Peyer's patch (tissue), 4 donors: ENCODE results near the gene PGAP3. TPM values are rescaled to one million over a fixed set of nuclear protein-coding genes. Genes with fewer than 3 reads are reported as not detected.

Experiments
- DNase-seq, 3 donors: peaks; one replicate each; pipeline ENCODE4 v3.0.0-alpha.2; 2017 to 2019
- H3K27ac ChIP-seq, 4 donors: fragments of 200-600 bp; sonication (generic); one replicate each; pipeline ENCODE4 v1.5.1; 2016 to 2019
- H3K27me3 ChIP-seq, 2 donors: fragments of 200-600 bp; sonication (generic); one replicate each; pipeline ENCODE4 v1.5.1; 2019
- H3K36me3 ChIP-seq, 3 donors: fragments of 200-600 bp; sonication (generic); one replicate each; pipeline ENCODE4 v1.5.1; 2016 to 2019
- H3K4me1 ChIP-seq, 4 donors: fragments of 200-600 bp; sonication (generic); one replicate each; pipeline ENCODE4 v1.5.1; 2016 to 2019
- H3K4me3 ChIP-seq, 4 donors: fragments of 200-600 bp; sonication (generic); 1 replicate in 3 of 4; 2 replicates in 1 of 4; pipeline ENCODE4 v1.5.1; 2016 to 2019; ENCODE audit warnings: mild to moderate bottlenecking in 1 of 4
- H3K9me3 ChIP-seq, 4 donors: fragments of 200-600 bp; sonication (generic); one replicate each; pipeline ENCODE4 v1.5.1; 2016 to 2019; ENCODE audit warnings: mild to moderate bottlenecking in 1 of 4
- CTCF ChIP-seq, 6 experiments: fragments of 450-650 bp in 4 of 6; fragments of 200-600 bp in 2 of 6; sonication (generic) in 1 of 6; IDR thresholded peaks; one replicate each; pipeline ENCODE4 v1.5.1; 2017 to 2019; ENCODE audit warnings: antibody characterized with exemption in 6 of 6, mild to moderate bottlenecking in 3 of 6, moderate library complexity in 1 of 6
- POLR2A ChIP-seq, 2 donors: fragments of 450-650 bp; IDR thresholded peaks; one replicate each; pipeline ENCODE4 v1.5.1; 2017; ENCODE audit warnings: antibody characterized with exemption in 2 of 2, mild to moderate bottlenecking in 2 of 2, moderate library complexity in 2 of 2
- total RNA-seq, 4 donors: library from RNA; depleted of rRNA; stranded (reverse); fragments of >200 nt; gene quantifications; one replicate each; pipeline ENCODE4 v1.1.0, GENCODE V29; 2016

Gene PGAP3
- total RNA-seq, 4 donors from 2014 or later, result 15.7 to 72.3 (median 65.1) TPM

GRCh38 chr17:39669897-39670735, 17.7 kb downstream of the PGAP3 start:
- Histone ChIP-seq H3K9me3 (no peaks in the 10 kb centered on the region), H3K4me1 (peaks cover under 1 to 48% (median 15%) of the 10 kb centered on the region in 4 donors), H3K27ac (no peak overlapping the region), H3K4me3 (no peak overlapping the region), H3K36me3 (no peaks in the 10 kb centered on the region), H3K27me3 (peaks cover 0 to 6% of the 10 kb centered on the region in 2 donors)
- DNase-seq, result no peak
- TF ChIP-seq POLR2A (IDR thresholded peaks at IDR 0.05) (no peak), CTCF (IDR thresholded peaks at IDR 0.05) (no peak)

GRCh38 chr17:39667945-39668924, 19.6 kb downstream of the PGAP3 start, which contains the start of gene PNMT:
Gene PNMT, plus strand, starts transcription at chr17:39668453. Its CDS starts 23 bp downstream, at chr17:39668476.
- H3K27me3 ChIP-seq, result peaks cover 0 to 6% of the 10 kb centered on the region in 2 donors
- H3K4me3 ChIP-seq, result peak within 1 kb of the TSS; percentile 37 to 60 (median 50)
- peak; percentile 77 to 89 (median 85) for DNase-seq

GRCh38 chr17:39667262-39667944, 20.5 kb downstream of the PGAP3 start:
- peak in 2 of 3 donors; percentile 68 to 70 for DNase-seq
- Histone ChIP-seq H3K9me3 (no peaks in the 10 kb centered on the region), H3K4me1 (peaks cover 11 to 67% (median 15%) of the 10 kb centered on the region in 4 donors), H3K4me3 (peak overlapping the region; percentile 37 to 60 (median 50)), H3K36me3 (peaks cover 0 to 7% (median 0%) of the 10 kb centered on the region in 3 donors), H3K27me3 (peaks cover 0 to 6% of the 10 kb centered on the region in 2 donors), H3K27ac (peak overlapping the region in 1 of 4 donors; percentile 23)
- TF ChIP-seq CTCF (IDR thresholded peaks at IDR 0.05) (no peak), POLR2A (IDR thresholded peaks at IDR 0.05) (no peak)

More at GRCh38 chr17:39667945-39668924, 19.6 kb downstream of the PGAP3 start, which contains the start of gene PNMT:
- H3K9me3 ChIP-seq, result no peaks in the 10 kb centered on the region
- TF ChIP-seq POLR2A (IDR thresholded peaks at IDR 0.05), result no peak
- peak; percentile 23 to 79 (median 66) for TF ChIP-seq CTCF (IDR thresholded peaks at IDR 0.05)
- peaks cover 5 to 59% (median 15%) of the 10 kb centered on the region in 4 donors for H3K4me1 ChIP-seq
- H3K36me3 ChIP-seq, result no peaks in the 10 kb centered on the region
- H3K27ac ChIP-seq, result peak within 1 kb of the TSS in 2 of 4 donors; percentile 23 to 44

- no peak for TF ChIP-seq POLR2A (IDR thresholded peaks at IDR 0.05)
- TF ChIP-seq CTCF (IDR thresholded peaks at IDR 0.05), result no peak
- DNase-seq, result no peak
- peaks cover 11 to 63% (median 15%) of the 10 kb centered on the region in 4 donors for H3K4me1 ChIP-seq
- peak overlapping the region in 1 of 4 donors; percentile 23 for H3K27ac ChIP-seq
- H3K27me3 ChIP-seq, result peaks cover 0 to 6% of the 10 kb centered on the region in 2 donors
- H3K36me3 ChIP-seq, result peaks cover 0 to 8% (median 0%) of the 10 kb centered on the region in 3 donors
- peak overlapping the region in 1 of 4 donors; percentile 54 for H3K4me3 ChIP-seq
- no peaks in the 10 kb centered on the region for H3K9me3 ChIP-seq
Measured at GRCh38 chr17:39666601-39667261, 21.1 kb downstream of the PGAP3 start.
